Left colon (tissue), 2 donors: Measurements from ENCODE around the gene SLC35B4. TPM values are rescaled to one million over a fixed set of nuclear protein-coding genes. Genes with fewer than 3 reads are reported as not detected.
A peak's percentile ranks its signal among the peaks of the same experiment; 100 is the strongest.
"Not testable (repeated sequence)": the region's sequence is repeated elsewhere in the genome, so short reads cannot be mapped to it uniquely, and the experiment has no call there.

Source experiments
- ATAC-seq: fragments of 200-7000 bp; cut with Tn5 transposase; one replicate; pipeline ENCODE4 v1.9.1; 2020; ENCODE audit warnings: mild to moderate bottlenecking, moderate library complexity
- DNase-seq, 2 donors: peaks; one replicate each; pipeline ENCODE4 v3.0.0-alpha.2; 2020
- intact Hi-C, 2 donors: fragments of 100-400 bp; cut with DNase I in 1 of 2; cut with micrococcal nuclease in 1 of 2; formaldehyde crosslinking; loops; one replicate each; pipeline versions ENCODE4 v1.11.2 to v1.14.0; 2022; cut with DNase I, micrococcal nuclease
- total RNA-seq, 2 donors: library from RNA; stranded (reverse); fragmentation: NEBNext Ultra II Directional; extraction: Animal tissue kit (Norgen Biotek cat#: 25700); gene quantifications; one replicate each; pipeline ENCODE4 v1.2.1, GENCODE V29; 2021
- donor health status: DM: no; HTN: no; CAD: no.
- donor health status: DM: yes; HTN: yes; CAD: no.

Gene SLC35B4
- total RNA-seq, 2 donors from 2014 or later: 6.5 to 8.8 TPM

- no peak for DNase-seq
- intact Hi-C loops: no loop called here
- ATAC-seq: no peak
These were observed 15.1 kb downstream of the SLC35B4 start for GRCh38 chr7:134301592-134301991.

- ATAC-seq (no peak), DNase-seq (no peak)
- intact Hi-C loops: no loop called here
These were observed 15.7 kb downstream of the SLC35B4 start for GRCh38 chr7:134300988-134301387.

- ATAC-seq (peak; percentile 50), DNase-seq (peak; percentile 52 to 64)
- intact Hi-C loops: no loop called here
These were observed 17.6 kb downstream of the SLC35B4 start for GRCh38 chr7:134298902-134299683.

GRCh38 chr7:134297489-134297888 lies 19.2 kb downstream of the SLC35B4 start:
- intact Hi-C loops: no loop called here
- ATAC-seq (no peak), DNase-seq (no peak)

- intact Hi-C loops, DNase-seq, ATAC-seq: not testable (repeated sequence)
These were observed 20.7 kb downstream of the SLC35B4 start for GRCh38 chr7:134295982-134296381.

- intact Hi-C loops: no loop called here
- DNase-seq: peak; percentile 16 to 33
- ATAC-seq: peak; percentile 89
These were observed 23.6 kb downstream of the SLC35B4 start for GRCh38 chr7:134293002-134293740.

- ATAC-seq: no peak
- no peak for DNase-seq
- intact Hi-C loops: no loop called here
These were observed 26.4 kb downstream of the SLC35B4 start for GRCh38 chr7:134290286-134290685.

- intact Hi-C loops: no loop called here
- DNase-seq: no peak
- ATAC-seq: no peak
These were observed 26.9 kb downstream of the SLC35B4 start for GRCh38 chr7:134289841-134290240.

- intact Hi-C loops: no loop called here
- ATAC-seq (no peak), DNase-seq (no peak)
These were observed 27.3 kb downstream of the SLC35B4 start for GRCh38 chr7:134289423-134289822.

GRCh38 chr7:134287916-134288659 lies 28.6 kb downstream of the SLC35B4 start:
- intact Hi-C loops: no loop called here
- no peak for ATAC-seq
- DNase-seq: no peak

GRCh38 chr7:134284952-134285351 lies 31.8 kb downstream of the SLC35B4 start:
- intact Hi-C loops: no loop called here
- DNase-seq (no peak), ATAC-seq (no peak)

- ATAC-seq: no peak
- no peak for DNase-seq
- intact Hi-C loops: no loop called here
These were observed 32.7 kb downstream of the SLC35B4 start for GRCh38 chr7:134284011-134284410.

- DNase-seq: no peak
- no peak for ATAC-seq
- intact Hi-C loops: no loop called here
These were observed 36.2 kb downstream of the SLC35B4 start for GRCh38 chr7:134280508-134280907.

- intact Hi-C loops: no loop called here
- no peak for ATAC-seq
- DNase-seq: no peak
These were observed 36.8 kb downstream of the SLC35B4 start for GRCh38 chr7:134279898-134280297.

- intact Hi-C loops: no loop called here
- no peak for ATAC-seq
- no peak for DNase-seq
These were observed 37.4 kb downstream of the SLC35B4 start for GRCh38 chr7:134279336-134279735.

GRCh38 chr7:134278502-134279153 lies 38.1 kb downstream of the SLC35B4 start:
- no peak for ATAC-seq
- intact Hi-C loops: no loop called here
- DNase-seq: no peak

GRCh38 chr7:134276951-134277350 lies 39.8 kb downstream of the SLC35B4 start:
- intact Hi-C loops: no loop called here
- no peak for DNase-seq

GRCh38 chr7:134262322-134262721 lies 54.4 kb downstream of the SLC35B4 start:
- ATAC-seq: no peak
- intact Hi-C loops: no loop called here
- no peak for DNase-seq

More at GRCh38 chr7:134276951-134277350, 39.8 kb downstream of the SLC35B4 start:
- no peak for ATAC-seq

- DNase-seq (no peak), ATAC-seq (no peak)
- intact Hi-C loops: no loop called here
These were observed 60.9 kb downstream of the SLC35B4 start for GRCh38 chr7:134255814-134256213.
